Left renal pelvis (tissue), 4 donors: ENCODE measurements around the gene MRPL58. TPM values are rescaled to one million over a fixed set of nuclear protein-coding genes. Genes with fewer than 3 reads are reported as not detected.

Experiments
- DNase-seq, 4 donors: peaks; one replicate each; pipeline ENCODE4 v3.0.0-alpha.2; 2013; ENCODE audit warnings: low read depth in 4 of 4, low spot score in 3 of 4
- polyA plus RNA-seq, 4 donors: library from polyadenylated mRNA; unstranded; fragments of 120-200 nt; gene quantifications; one replicate each; pipeline ENCODE4 v1.2.1, GENCODE V29; 2013; ENCODE audit not compliant: insufficient read length in 4 of 4

MRPL58 gene
- polyA plus RNA-seq, 4 donors, result 19.1 to 29.5 (median 25.6) TPM

GRCh38 chr17:75068750-75069149 is 56.3 kb downstream of the MRPL58 start:
- DNase-seq, result no peak

- no peak for DNase-seq
Measured at GRCh38 chr17:75069783-75070182, 57.3 kb downstream of the MRPL58 start.

Other genes starting within 250 kb of the MRPL58 start
- 10 to 100 TPM; 40.1 to 57.4 (median 44.6) TPM for gene NAT9, start 236.3 kb upstream of the MRPL58 start, polyA plus RNA-seq
- under 1 TPM; 0.13 to 0.74 (median 0.27) TPM for gene GRIN2C, start 152.8 kb upstream of the MRPL58 start, polyA plus RNA-seq
- gene FDXR, start 139.7 kb upstream of the MRPL58 start, polyA plus RNA-seq, result 10 to 100 TPM in 1 of 4 donors, 1 to 10 TPM in 3; 4.3 to 11.3 (median 6.1) TPM
- under 1 TPM in 2 of 4 donors, not detected in 2; 0.36 to 0.49 TPM for gene FADS6, start 119.0 kb upstream of the MRPL58 start, polyA plus RNA-seq
- gene USH1G, start 89.4 kb upstream of the MRPL58 start, polyA plus RNA-seq, result under 1 TPM; 0.48 to 0.82 (median 0.60) TPM
- under 1 TPM in 1 of 4 donors, not detected in 3; 0.08 TPM for gene OTOP2, start 88.4 kb upstream of the MRPL58 start, polyA plus RNA-seq
- not detected for gene OTOP3, start 76.8 kb upstream of the MRPL58 start, polyA plus RNA-seq
- gene HID1, start 39.9 kb upstream of the MRPL58 start, polyA plus RNA-seq, result 10 to 100 TPM in 3 of 4 donors, 1 to 10 TPM in 1; 5.4 to 19.6 (median 12.6) TPM
- gene CDR2L, start 25.0 kb upstream of the MRPL58 start, polyA plus RNA-seq, result 1 to 10 TPM; 7.4 to 9.7 (median 9.0) TPM
- 100 to 1,000 TPM; 181 to 366 (median 314) TPM for gene ATP5PD, start 34.3 kb downstream of the MRPL58 start, polyA plus RNA-seq
- gene KCTD2, start 34.6 kb downstream of the MRPL58 start, polyA plus RNA-seq, result 10 to 100 TPM; 27.8 to 36.6 (median 31.1) TPM
- 10 to 100 TPM; 13.4 to 43.4 (median 23.9) TPM for gene SLC16A5, start 75.3 kb downstream of the MRPL58 start, polyA plus RNA-seq
- 10 to 100 TPM in 3 of 4 donors, 1 to 10 TPM in 1; 7.6 to 21.2 (median 16.0) TPM for gene ARMC7, start 97.3 kb downstream of the MRPL58 start, polyA plus RNA-seq
- gene NT5C, start 119.1 kb downstream of the MRPL58 start, polyA plus RNA-seq, result 10 to 100 TPM; 33.1 to 68.4 (median 48.5) TPM
- gene JPT1, start 141.8 kb downstream of the MRPL58 start, polyA plus RNA-seq, result 100 to 1,000 TPM in 1 of 4 donors, 10 to 100 TPM in 3; 57.9 to 103 (median 92.5) TPM
- 100 to 1,000 TPM; 632 to 882 (median 751) TPM for gene SUMO2, start 170.3 kb downstream of the MRPL58 start, polyA plus RNA-seq
- gene NUP85, start 193.0 kb downstream of the MRPL58 start, polyA plus RNA-seq, result 10 to 100 TPM; 57.1 to 75.1 (median 62.6) TPM
- 10 to 100 TPM; 32.2 to 44.3 (median 43.4) TPM for gene GGA3, start 248.9 kb downstream of the MRPL58 start, polyA plus RNA-seq
- 10 to 100 TPM; 41.4 to 77.6 (median 72.9) TPM for gene MRPS7, start 249.2 kb downstream of the MRPL58 start, polyA plus RNA-seq